Left ventricle myocardium inferior (tissue), 1 donor: ENCODE data around the gene POLG. TPM values are rescaled to one million over a fixed set of nuclear protein-coding genes. Genes with fewer than 3 reads are reported as not detected.

Experiments
- DNase-seq: peaks from one replicate; pipeline ENCODE4 v3.0.0-alpha.2; 2020
- H3K27ac ChIP-seq: fragments of 200-600 bp; replicated peaks from 2 replicates; pipeline ENCODE4 v1.8.0; 2021
- H3K27me3 ChIP-seq: fragments of 200-600 bp; 2 replicates; pipeline ENCODE4 v1.8.0; 2021; ENCODE audit warnings: low read depth
- H3K36me3 ChIP-seq: fragments of 200-600 bp; 2 replicates; pipeline ENCODE4 v1.8.0; 2021
- H3K4me1 ChIP-seq: fragments of 200-600 bp; 2 replicates; pipeline ENCODE4 v1.8.0; 2021
- H3K4me3 ChIP-seq: fragments of 200-600 bp; 2 replicates; pipeline ENCODE4 v1.8.0; 2021; ENCODE audit warnings: mild to moderate bottlenecking, moderate library complexity
- H3K9me3 ChIP-seq: fragments of 200-600 bp; replicated peaks from 2 replicates; pipeline ENCODE4 v1.8.0; 2021
- intact Hi-C: fragments of 100-400 bp; cut with micrococcal nuclease; formaldehyde crosslinking; loops from one replicate; pipeline ENCODE4 v1.11.0; 2022
- total RNA-seq: library from RNA; stranded (reverse); fragmentation: NEBNext Ultra II Directional; extraction: Animal tissue kit (Norgen Biotek cat#: 25700); gene quantifications from one replicate; pipeline ENCODE4 v1.2.1, GENCODE V29; 2021
- TF ChIP-seq, protein P1 (sequence below): fragments of 200-600 bp; IDR thresholded peaks from 2 replicates; pipeline ENCODE4 v1.8.0; 2021; ENCODE audit warnings: antibody characterized with exemption, mild to moderate bottlenecking, borderline replicate concordance
- donor health status: DM: no; HTN: yes; CAD: no; lungs with severe emphysema.

Gene POLG
- total RNA-seq, 1 donor from 2014 or later = 31.1 TPM

- Histone ChIP-seq H3K9me3 (no peaks in the 10 kb centered on the region), H3K36me3 (no peaks in the 10 kb centered on the region), H3K27me3 (peaks cover 100% of the 10 kb centered on the region), H3K27ac (no peak overlapping the region), H3K4me1 (no peaks in the 10 kb centered on the region), H3K4me3 (no peak overlapping the region)
- intact Hi-C loops = no loop called here
- TF ChIP-seq, protein P1, sequence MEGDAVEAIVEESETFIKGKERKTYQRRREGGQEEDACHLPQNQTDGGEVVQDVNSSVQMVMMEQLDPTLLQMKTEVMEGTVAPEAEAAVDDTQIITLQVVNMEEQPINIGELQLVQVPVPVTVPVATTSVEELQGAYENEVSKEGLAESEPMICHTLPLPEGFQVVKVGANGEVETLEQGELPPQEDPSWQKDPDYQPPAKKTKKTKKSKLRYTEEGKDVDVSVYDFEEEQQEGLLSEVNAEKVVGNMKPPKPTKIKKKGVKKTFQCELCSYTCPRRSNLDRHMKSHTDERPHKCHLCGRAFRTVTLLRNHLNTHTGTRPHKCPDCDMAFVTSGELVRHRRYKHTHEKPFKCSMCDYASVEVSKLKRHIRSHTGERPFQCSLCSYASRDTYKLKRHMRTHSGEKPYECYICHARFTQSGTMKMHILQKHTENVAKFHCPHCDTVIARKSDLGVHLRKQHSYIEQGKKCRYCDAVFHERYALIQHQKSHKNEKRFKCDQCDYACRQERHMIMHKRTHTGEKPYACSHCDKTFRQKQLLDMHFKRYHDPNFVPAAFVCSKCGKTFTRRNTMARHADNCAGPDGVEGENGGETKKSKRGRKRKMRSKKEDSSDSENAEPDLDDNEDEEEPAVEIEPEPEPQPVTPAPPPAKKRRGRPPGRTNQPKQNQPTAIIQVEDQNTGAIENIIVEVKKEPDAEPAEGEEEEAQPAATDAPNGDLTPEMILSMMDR = no peak
- DNase-seq = no peak
These were observed 17.9 kb upstream of the POLG start for GRCh38 chr15:89352476-89352875.

DNA sequence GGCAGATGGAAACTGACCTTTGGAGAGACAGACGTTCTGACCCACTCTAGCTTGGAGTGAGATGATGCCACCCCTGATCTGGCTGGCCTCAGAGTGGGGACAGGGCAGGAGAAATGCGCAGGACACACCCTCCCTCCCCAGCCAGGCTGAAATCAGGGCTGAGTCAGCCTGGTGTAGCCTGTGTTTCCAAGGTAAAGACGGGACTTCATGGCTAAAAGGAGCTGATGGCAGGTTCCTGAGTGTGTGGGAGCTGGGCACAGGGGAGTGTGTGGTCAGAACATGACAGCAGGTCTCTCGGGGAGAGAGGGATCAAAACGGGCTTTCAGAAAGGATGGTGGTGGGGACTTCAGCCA is 14.6 kb upstream of the POLG start:
- Histone ChIP-seq H3K9me3 (no peaks in the 10 kb centered on the region), H3K27ac (no peak overlapping the region), H3K36me3 (no peaks in the 10 kb centered on the region), H3K27me3 (peaks cover 100% of the 10 kb centered on the region), H3K4me3 (no peak overlapping the region), H3K4me1 (no peaks in the 10 kb centered on the region)
- DNase-seq = no peak
- TF ChIP-seq, protein P1 = no peak
- intact Hi-C loops = no loop called here

- no peaks in the 10 kb centered on the region for H3K36me3 ChIP-seq
- TF ChIP-seq, protein P1 = no peak
- H3K9me3 ChIP-seq = no peaks in the 10 kb centered on the region
- H3K27ac ChIP-seq = no peak overlapping the region
- DNase-seq = no peak
- H3K27me3 ChIP-seq = peaks cover 94% of the 10 kb centered on the region
- no peaks in the 10 kb centered on the region for H3K4me1 ChIP-seq
- intact Hi-C loops = no loop called here
- no peak overlapping the region for H3K4me3 ChIP-seq
These were observed 12.1 kb upstream of the POLG start for GRCh38 chr15:89346516-89347231.

DNA sequence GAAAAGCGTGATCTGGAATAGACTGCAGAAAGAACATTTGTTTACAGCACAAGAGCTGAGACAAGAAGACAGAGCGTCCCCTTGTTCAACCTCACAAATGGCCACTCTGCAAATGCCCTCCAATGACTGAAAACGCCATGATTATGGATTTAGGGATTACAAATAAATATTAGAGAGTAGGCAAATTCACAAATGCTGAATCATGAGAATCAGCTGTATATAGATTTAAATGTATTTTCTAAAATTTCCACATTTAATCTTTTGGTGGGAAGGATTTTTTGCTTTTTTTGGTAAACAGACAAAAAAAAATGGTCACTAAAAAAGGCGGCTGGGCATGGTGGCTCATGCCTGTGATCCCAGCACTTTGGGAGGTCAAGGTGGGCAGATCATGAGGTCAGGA is 10.6 kb upstream of the POLG start:
- Histone ChIP-seq H3K9me3 (no peaks in the 10 kb centered on the region), H3K27me3 (peaks cover 79% of the 10 kb centered on the region), H3K4me3 (no peak overlapping the region), H3K27ac (no peak overlapping the region), H3K36me3 (no peaks in the 10 kb centered on the region), H3K4me1 (no peaks in the 10 kb centered on the region)
- no peak for DNase-seq
- TF ChIP-seq, protein P1 = no peak
- intact Hi-C loops = no loop called here

GRCh38 chr15:89342840-89343239 is 8.2 kb upstream of the POLG start:
- TF ChIP-seq, protein P1 = no peak
- DNase-seq = no peak
- H3K9me3 ChIP-seq = no peaks in the 10 kb centered on the region
- intact Hi-C loops = no loop called here
- H3K4me3 ChIP-seq = no peak overlapping the region
- no peaks in the 10 kb centered on the region for H3K4me1 ChIP-seq
- H3K36me3 ChIP-seq = no peaks in the 10 kb centered on the region
- peaks cover 55% of the 10 kb centered on the region for H3K27me3 ChIP-seq
- no peak overlapping the region for H3K27ac ChIP-seq
